A172 (cell line): ENCODE results near the gene MYZAP. TPM values are rescaled to one million over a fixed set of nuclear protein-coding genes. Genes with fewer than 3 reads are reported as not detected.
"Not testable (repeated sequence)": the region's sequence is repeated elsewhere in the genome, so short reads cannot be mapped to it uniquely, and the experiment has no call there.

Experiments used
- DNase-seq: peaks from one replicate; pipeline ENCODE4 v3.0.0-alpha.2; 2015; ENCODE audit warnings: low spot score
- total RNA-seq: library from RNA; depleted of rRNA; stranded (reverse); fragments of >200 nt; shearing (Covaris generic); gene quantifications from 2 replicates; pipeline ENCODE4 v1.2.3, GENCODE V29; 2014

MYZAP gene
- total RNA-seq, 1 experiment from 2014 or later = 4.3 TPM

DNA sequence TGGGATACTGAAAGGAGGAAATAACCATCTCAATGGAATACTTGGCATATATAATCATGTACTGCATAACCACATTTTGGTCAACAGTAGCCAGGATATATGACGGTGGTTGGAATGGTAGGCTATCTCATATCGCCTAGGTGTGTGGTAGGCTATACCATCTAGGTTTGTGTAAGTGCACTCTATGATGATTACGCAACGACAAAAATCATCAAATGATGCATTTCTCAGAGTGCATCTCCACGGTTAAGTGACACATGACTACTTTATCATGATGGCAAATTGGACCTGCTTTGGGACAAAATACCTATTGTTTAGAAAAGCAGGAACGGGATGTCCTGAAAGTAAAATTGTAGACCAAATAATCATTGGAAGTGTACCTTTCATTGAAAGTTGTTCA lies 2.8 kb downstream of the MYZAP start:
- DNase-seq = no peak

DNA sequence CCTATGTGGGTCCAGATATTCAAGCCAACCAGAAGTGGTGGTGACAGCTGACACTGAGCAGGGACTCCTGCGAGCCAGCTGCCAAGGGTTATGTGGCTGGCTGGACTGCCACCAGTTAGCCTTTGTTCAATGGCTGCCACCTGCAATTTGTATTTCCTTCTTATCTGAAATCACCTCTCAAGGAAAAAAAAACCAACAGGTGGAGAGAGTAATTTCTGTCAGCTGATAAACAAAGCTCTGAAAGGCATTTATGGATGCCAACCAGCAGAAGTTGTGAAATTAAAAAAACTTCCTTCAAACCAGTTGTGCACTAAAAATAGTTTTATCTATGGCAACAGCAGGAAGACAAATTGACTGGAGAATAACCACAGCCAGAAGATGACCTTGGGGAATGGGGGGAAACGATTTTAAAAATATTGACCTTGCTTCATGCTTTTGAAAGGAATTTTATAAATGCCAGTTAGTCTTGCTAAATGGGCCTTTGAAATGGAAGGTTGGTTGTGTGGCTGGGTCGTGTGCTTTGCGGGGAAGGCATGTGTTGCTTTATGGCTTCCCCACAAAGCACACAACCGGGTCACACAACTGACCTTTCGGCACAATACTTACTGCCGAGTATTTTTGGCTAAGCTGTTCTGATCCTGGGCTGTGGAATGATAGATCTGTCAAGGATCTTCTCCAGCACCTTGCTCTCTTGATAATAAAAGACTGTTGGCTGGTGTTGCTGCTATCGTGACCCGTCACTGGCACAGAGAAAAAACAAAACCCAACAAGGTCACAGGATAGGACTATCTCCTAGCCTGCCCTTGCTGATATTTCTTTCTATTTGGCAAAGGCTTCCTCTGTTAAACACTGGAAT lies 3.5 kb downstream of the MYZAP start:
- no peak for DNase-seq

- no peak for DNase-seq
These were observed 4.7 kb downstream of the MYZAP start for GRCh38 chr15:57596301-57596855.

DNA sequence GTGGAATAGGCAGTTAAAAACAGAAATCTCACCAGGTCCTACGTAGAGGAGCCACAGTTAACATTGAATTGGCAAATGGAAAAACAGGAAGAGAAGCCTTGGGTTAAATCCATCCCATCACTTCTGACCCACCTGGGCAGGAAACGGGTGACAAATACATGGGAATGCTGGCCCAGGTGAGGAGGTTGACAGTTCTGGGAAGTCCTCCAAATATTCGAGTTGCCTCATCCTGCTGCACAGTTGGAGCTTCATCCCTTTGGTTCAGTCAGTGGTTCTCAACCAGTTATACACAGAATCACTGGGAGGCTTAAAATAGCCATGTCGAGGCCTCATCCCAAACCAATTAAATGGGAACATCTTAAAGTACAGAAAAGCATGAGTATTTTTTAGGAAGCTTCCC lies 5.3 kb downstream of the MYZAP start:
- DNase-seq = peak; percentile 51

DNA sequence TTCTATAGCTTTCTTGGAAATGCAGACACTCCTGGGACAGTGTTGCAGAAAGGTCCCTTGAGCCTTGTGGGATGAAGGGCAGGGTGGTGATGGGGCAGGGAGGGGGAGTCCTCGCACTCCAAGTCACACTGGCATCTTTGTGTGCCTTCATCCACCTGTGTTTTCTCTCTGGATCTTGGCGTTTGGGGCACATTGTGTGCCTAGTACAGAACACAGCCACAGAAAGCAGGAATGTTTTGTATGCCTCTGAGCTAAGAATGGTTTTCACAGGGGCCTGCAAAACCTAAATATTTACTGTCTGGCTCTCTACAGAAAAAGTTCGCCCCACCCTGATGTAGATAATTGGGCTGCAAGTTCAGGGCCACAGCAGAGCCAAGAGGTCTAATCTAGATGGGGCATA lies 5.7 kb downstream of the MYZAP start:
- DNase-seq = no peak

DNA sequence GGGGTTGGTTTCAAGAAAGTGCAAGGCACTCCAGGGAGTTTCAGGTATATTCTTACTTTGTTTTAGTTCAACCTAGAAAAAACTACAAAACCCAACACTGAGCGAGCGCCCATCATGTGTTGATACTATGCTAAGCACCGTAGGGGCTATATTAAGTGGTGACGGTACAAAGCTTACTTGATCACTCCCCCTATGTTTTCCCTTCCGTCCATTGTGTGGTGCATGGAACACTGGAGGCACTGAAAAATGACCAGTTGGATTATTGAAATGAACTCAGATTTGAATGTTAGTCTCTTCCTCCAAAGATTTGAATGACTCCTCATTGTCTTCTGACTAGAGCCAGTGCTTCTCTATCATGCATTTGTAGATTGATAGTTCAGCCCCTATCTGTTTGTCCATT lies 6.6 kb downstream of the MYZAP start:
- no peak for DNase-seq

DNA sequence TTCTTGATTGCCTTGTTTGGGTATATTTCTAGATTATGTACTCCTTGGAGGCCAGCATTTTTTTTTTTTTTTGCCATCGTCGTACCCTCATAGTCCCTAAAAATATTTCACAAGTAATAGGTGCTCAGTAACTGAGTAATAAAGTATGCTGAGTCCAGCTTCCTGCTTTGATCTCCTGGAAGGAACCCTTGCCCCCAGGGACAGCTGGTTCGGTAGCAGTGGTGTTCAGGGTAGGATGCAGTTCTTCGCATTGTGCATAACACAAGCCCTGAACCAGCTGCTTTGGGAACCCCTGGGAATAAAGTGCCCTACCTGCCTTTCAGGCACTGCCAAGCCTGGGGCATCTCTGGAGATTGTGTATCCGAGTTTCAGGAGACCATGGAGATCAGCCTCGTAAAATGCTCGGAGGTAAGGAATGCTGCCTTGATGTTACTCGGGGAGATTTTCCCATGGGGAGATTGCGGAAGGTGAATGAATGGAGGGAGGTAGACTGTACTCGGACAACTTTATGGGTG lies 7.6 kb downstream of the MYZAP start:
- DNase-seq = no peak

DNA sequence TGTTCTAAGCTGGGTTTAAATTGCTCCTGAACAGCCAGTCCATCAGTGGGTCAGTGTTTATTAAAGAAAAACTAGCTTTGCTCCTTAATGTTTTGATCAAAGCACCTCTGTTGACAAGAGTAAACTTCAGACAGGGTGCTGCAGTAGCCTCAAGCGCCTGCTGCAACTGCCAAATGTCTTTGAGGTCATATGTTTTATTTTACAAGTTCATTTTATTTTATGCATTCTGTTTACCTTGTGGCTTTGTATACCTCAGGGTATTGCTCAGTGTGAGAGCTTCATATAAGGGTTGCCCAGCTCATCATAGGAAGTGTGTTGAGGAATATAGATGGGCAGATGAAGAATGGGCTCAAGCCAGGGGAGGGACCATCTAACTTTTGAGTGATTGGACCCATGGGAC lies 8.5 kb downstream of the MYZAP start:
- DNase-seq = no peak

GRCh38 chr15:57604507-57604906 lies 12.8 kb downstream of the MYZAP start:
- DNase-seq = no peak

- no peak for DNase-seq
These were observed 13.8 kb downstream of the MYZAP start for GRCh38 chr15:57605491-57605890.

DNA sequence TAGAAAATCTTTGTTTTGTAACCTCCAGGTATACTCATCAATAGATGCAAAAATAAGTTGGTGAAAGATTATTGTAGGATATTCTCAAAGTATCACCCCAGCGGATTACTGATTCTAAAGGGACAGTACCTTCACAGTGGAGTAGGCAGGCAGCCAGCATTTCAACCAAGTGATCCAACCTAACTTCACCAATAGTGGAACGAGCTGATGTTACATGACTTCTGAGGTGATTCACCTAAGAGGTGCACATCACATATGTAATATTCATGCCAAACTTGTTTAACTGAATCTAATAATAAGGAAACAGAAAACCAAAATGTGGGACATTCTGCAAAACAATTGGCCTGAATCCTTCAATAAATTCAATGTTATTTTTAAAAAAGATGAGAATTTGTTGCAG lies 14.3 kb downstream of the MYZAP start:
- DNase-seq = no peak

DNA sequence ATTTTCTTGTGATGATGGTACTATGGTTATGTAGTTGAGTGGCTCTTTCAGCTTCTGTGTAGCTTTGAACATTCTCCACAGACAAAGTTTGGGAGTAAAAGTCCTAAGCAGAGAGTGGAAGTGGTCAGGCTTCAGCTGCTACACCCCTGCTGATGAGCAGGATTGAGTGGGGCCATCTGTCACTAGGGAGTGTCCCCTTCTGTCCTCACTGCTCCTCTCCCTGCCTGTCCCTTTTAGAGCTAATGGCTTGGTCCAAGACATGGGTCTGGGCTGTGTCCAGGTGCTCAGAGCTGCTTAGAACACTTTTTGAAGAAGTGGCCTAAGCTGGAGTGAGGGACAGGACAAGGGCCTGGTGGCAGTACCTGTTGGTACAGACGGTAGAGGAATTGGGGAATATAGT lies 15.1 kb downstream of the MYZAP start:
- DNase-seq = no peak

- DNase-seq = peak; percentile 94
These were observed 15.9 kb downstream of the MYZAP start for GRCh38 chr15:57607570-57608000.

DNA sequence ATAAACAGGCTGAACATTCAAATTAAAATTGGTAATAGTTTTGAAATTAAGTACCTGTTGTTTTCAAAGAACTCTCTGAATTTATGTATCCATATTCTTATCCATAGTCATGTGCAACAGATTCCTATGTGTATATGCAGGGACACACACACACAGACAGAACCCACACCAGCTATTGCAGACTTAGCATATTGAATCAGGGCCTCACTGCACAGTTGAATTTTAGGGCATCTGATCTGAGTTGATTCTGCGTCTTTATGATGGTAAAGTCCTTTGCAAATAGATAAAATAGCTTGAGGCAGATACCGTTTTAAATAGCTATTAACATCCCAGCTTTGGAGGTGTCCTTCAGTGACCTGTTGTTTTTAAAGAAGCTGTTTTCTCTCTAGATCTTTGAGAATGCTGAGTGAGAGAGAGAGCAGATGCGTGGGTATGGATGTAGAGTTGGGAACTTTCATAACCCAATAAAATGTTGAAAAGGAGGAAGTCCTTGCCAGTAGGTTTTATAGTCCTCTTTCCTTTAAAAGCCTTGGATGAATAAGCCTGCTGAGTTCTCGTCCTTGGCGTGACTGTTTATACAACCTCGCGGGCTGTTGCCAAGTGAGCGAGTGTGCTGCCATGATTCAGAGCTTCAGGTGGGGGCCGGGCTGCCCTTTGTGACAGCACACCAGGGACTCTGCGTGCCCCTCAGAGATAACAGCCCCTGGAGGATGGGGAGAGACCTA lies 18.3 kb downstream of the MYZAP start:
- DNase-seq = peak; percentile 76

DNA sequence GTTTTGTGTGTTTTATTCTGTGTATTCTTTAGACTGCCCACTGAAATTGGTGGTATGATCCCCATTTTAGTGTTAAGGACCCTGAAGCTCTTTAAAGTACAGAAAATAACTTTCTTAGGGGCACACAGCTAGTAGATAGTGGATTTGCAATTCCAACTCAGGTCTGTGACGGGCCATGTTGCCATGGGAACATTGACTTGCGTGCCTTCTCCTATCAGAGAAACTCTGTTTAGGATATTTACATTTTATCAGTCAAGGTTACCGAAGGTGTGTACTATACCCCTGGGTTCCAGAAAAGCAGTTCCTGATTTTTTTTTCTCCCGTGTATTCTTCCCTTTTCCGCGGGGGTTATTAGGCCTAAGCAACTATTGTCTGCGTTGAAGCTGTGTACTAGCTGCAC lies 19.4 kb downstream of the MYZAP start:
- no peak for DNase-seq

DNA sequence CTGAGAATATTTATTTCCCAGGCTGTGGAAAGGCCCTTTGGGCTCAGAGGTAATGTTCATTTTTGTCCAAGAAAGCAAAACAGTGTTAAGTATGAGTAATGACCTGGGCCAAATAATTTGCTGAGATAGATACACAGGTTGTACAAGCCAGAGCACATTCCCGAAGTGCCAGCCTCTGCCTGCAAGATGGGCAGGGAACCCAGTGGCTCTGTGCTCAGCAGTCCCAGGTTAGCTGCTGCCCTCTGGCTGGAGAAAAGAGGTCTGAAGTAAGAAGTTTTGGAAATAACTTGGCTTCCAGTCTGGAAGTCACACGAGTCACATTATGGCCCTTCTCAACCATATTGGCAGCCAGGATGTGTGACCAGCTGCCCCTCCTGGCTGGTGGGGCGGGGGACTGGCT lies 20.2 kb downstream of the MYZAP start:
- DNase-seq = peak; percentile 47

GRCh38 chr15:57614241-57614640 lies 22.5 kb downstream of the MYZAP start:
- DNase-seq = no peak

DNA sequence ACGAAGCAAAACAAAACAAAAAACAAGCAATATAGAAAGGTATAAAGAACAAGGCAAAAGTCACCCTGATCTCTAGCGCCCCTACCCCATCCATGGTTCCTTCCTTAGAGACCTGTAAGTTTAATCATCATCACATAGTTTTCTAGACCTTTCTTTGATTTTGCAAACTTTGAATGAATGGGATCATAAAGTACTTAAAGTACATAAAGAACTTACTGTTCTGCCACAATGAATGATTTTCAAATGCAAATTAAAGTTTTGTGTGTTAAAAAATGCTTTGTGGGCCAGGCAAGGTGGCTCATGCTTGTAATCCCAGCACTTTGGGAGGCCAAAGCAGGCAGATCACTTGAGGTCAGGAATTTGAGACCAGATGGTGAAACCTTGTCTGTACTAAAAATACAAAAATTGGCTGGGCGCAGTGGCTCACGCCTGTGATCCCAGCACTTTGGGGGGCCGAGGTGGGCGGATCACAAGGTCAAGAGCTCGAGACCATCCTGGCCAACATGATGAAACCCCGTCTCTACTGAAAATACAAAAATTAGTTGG lies 24.3 kb downstream of the MYZAP start:
- DNase-seq = not testable (repeated sequence)

GRCh38 chr15:57618325-57618724 lies 26.6 kb downstream of the MYZAP start:
- no peak for DNase-seq

- no peak for DNase-seq
These were observed 28.0 kb downstream of the MYZAP start for GRCh38 chr15:57619746-57620145.

DNA sequence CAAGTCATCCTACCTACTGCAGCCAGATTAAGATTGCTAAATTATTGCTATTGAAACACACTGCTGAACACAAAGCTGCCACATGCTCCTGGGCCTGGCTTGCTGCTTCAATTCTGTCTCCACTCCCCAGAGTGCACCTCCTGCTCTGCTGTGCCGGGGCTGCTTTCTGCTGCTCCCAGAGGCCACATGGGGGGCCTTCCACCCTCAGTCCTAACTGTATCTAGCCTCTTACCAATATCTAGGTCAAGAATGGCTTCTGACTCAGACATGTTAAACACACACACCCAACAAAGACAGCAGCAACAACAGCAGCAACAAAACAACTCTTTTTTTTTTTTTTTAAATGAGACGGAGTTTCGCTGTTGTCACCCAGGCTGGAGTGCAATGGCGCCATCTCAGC lies 33.0 kb downstream of the MYZAP start:
- no peak for DNase-seq

- no peak for DNase-seq
These were observed 34.2 kb downstream of the MYZAP start for GRCh38 chr15:57625703-57626448.
